ENCODE measurements around the gene MIOS.

- TF ChIP-seq, protein P1, sequence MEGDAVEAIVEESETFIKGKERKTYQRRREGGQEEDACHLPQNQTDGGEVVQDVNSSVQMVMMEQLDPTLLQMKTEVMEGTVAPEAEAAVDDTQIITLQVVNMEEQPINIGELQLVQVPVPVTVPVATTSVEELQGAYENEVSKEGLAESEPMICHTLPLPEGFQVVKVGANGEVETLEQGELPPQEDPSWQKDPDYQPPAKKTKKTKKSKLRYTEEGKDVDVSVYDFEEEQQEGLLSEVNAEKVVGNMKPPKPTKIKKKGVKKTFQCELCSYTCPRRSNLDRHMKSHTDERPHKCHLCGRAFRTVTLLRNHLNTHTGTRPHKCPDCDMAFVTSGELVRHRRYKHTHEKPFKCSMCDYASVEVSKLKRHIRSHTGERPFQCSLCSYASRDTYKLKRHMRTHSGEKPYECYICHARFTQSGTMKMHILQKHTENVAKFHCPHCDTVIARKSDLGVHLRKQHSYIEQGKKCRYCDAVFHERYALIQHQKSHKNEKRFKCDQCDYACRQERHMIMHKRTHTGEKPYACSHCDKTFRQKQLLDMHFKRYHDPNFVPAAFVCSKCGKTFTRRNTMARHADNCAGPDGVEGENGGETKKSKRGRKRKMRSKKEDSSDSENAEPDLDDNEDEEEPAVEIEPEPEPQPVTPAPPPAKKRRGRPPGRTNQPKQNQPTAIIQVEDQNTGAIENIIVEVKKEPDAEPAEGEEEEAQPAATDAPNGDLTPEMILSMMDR (IDR thresholded peaks at IDR 0.05; ENCODE audit: low read depth, low read length) = no peak
- peak; percentile 53; the same call in 1 of the 2 replicates for TF ChIP-seq MYC (IDR thresholded peaks at IDR 0.05; ENCODE audit: low read depth, low read length)
Measured at GRCh38 chr7:7566651-7567611, at the start of gene MIOS.
